ENCODE results near the gene PSMD12.

DNA sequence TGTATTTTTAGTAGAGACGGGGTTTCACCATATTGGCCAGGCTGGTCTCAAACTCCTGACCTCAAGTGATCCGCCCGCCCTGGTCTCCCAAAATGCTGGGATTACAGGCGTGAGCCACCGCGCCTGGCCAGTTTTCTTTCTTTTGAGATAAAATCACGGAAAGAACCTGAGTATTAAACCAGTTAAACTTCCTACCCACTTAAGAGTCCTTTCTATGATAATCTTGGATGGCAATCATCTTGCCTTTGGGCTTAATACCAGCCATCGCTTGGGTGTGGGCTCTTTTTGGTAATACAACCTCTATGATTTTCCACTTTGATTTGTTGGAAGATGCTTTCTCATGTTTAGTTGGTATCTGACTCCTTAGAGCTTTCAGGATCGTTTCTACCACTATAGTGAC is 34.7 kb upstream of the PSMD12 start:
- TF ChIP-seq, protein P1, sequence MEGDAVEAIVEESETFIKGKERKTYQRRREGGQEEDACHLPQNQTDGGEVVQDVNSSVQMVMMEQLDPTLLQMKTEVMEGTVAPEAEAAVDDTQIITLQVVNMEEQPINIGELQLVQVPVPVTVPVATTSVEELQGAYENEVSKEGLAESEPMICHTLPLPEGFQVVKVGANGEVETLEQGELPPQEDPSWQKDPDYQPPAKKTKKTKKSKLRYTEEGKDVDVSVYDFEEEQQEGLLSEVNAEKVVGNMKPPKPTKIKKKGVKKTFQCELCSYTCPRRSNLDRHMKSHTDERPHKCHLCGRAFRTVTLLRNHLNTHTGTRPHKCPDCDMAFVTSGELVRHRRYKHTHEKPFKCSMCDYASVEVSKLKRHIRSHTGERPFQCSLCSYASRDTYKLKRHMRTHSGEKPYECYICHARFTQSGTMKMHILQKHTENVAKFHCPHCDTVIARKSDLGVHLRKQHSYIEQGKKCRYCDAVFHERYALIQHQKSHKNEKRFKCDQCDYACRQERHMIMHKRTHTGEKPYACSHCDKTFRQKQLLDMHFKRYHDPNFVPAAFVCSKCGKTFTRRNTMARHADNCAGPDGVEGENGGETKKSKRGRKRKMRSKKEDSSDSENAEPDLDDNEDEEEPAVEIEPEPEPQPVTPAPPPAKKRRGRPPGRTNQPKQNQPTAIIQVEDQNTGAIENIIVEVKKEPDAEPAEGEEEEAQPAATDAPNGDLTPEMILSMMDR (IDR thresholded peaks at IDR 0.05): no peak
- no peak for TF ChIP-seq POLR2A (IDR thresholded peaks at IDR 0.05)

Measured in sigmoid colon (tissue), 3 donors.